Thyroid gland (tissue), 4 donors: ENCODE measurements around the gene ZNHIT6. TPM values are rescaled to one million over a fixed set of nuclear protein-coding genes. Genes with fewer than 3 reads are reported as not detected.

Source experiments
- DNase-seq, 2 donors: peaks; one replicate each; pipeline ENCODE4 v3.0.0-alpha.2; 2019
- H3K27ac ChIP-seq, 3 donors: fragments of 200-600 bp; sonication (generic); 1 replicate in 2 of 3; 2 replicates in 1 of 3; pipeline ENCODE4 v1.5.1; 2016 to 2019; ENCODE audit warnings: mild to moderate bottlenecking in 1 of 3, moderate library complexity in 1 of 3
- H3K27me3 ChIP-seq: fragments of 200-600 bp; sonication (generic); one replicate; pipeline ENCODE4 v1.5.1; 2019
- H3K36me3 ChIP-seq, 2 donors: fragments of 200-600 bp; sonication (generic); one replicate each; pipeline ENCODE4 v1.5.1; 2016 to 2019
- H3K4me1 ChIP-seq, 2 donors: fragments of 200-600 bp; sonication (generic); one replicate each; pipeline ENCODE4 v1.5.1; 2017 to 2019
- H3K4me3 ChIP-seq, 3 donors: fragments of 200-600 bp; sonication (generic); replicated peaks in 1 of 3; 1 replicate in 2 of 3; 2 replicates in 1 of 3; pipeline ENCODE4 v1.5.1; 2016; ENCODE audit warnings: mild to moderate bottlenecking in 1 of 3
- H3K9me3 ChIP-seq: fragments of 200-600 bp; sonication (generic); one replicate; pipeline ENCODE4 v1.5.1; 2017
- POLR2A ChIP-seq, 2 donors: fragments of 450-650 bp; IDR thresholded peaks; one replicate each; pipeline ENCODE4 v1.6.1; 2017; ENCODE audit warnings: antibody characterized with exemption in 2 of 2, mild to moderate bottlenecking in 2 of 2, moderate library complexity in 1 of 2
- WGBS, 2 donors: methylation state at CpG; one replicate each; pipeline ENCODE4 v1.1.5; 2017; 5-methylcytosine and 5-hydroxymethylcytosine counted together
- intact Hi-C: fragments of 100-400 bp; cut with DNase I; formaldehyde crosslinking; loops from one replicate; pipeline ENCODE4 v1.15.1; 2023
- total RNA-seq, 4 donors: library from RNA; depleted of rRNA; stranded (reverse); fragments of >200 nt; gene quantifications; one replicate each; pipeline ENCODE4 v1.2.3, GENCODE V29; 2016
- TF ChIP-seq, protein P1 (sequence below), 6 experiments: fragments of 200-600 bp in 3 of 6; fragments of 450-650 bp in 3 of 6; sonication (generic) in 3 of 6; IDR thresholded peaks; one replicate each; pipeline ENCODE4 v1.5.1; 2016 to 2019; ENCODE audit warnings: antibody characterized with exemption in 6 of 6, mild to moderate bottlenecking in 2 of 6, inconsistent platforms in 1 of 6, moderate library complexity in 1 of 6

The ZNHIT6 gene
- total RNA-seq, 4 donors from 2014 or later, result 13.6 to 19.3 (median 14.2) TPM

GRCh38 chr1:85705940-85706339 lies 2.3 kb downstream of the ZNHIT6 start:
- Histone ChIP-seq H3K36me3 (peaks cover 0 to 4% of the 10 kb centered on the region in 2 donors), H3K4me1 (peaks cover 12% of the 10 kb centered on the region in 2 donors), H3K27ac (no peak overlapping the region), H3K4me3 (no peak overlapping the region), H3K9me3 (no peaks in the 10 kb centered on the region), H3K27me3 (no peaks in the 10 kb centered on the region)
- intact Hi-C loops, result no loop called here
- 96 to 97% methylated on average over 3 of the region's 3 CpGs for WGBS, 2 donors
- no peak for DNase-seq
- TF ChIP-seq, protein P1, sequence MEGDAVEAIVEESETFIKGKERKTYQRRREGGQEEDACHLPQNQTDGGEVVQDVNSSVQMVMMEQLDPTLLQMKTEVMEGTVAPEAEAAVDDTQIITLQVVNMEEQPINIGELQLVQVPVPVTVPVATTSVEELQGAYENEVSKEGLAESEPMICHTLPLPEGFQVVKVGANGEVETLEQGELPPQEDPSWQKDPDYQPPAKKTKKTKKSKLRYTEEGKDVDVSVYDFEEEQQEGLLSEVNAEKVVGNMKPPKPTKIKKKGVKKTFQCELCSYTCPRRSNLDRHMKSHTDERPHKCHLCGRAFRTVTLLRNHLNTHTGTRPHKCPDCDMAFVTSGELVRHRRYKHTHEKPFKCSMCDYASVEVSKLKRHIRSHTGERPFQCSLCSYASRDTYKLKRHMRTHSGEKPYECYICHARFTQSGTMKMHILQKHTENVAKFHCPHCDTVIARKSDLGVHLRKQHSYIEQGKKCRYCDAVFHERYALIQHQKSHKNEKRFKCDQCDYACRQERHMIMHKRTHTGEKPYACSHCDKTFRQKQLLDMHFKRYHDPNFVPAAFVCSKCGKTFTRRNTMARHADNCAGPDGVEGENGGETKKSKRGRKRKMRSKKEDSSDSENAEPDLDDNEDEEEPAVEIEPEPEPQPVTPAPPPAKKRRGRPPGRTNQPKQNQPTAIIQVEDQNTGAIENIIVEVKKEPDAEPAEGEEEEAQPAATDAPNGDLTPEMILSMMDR (IDR thresholded peaks at IDR 0.05), result no peak
- TF ChIP-seq POLR2A (IDR thresholded peaks at IDR 0.05), result no peak

DNA sequence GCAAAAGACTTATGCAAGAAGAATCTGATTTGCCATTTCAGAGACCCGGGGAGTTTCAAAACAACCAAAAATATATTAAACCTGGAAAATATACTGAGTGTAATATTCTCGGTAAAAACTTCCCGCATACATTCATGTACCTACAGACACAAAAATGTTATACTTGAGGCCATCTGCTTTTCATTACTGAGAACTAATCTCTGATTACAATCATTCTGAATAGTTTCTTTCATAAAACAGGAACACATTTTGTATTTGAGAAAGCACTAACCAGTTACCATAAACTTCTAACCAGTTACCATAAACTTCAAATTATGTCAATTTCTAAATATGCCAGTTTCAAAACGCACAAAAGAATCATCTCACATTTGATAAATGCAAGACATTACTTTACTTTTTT lies 7.8 kb downstream of the ZNHIT6 start:
- H3K27me3 ChIP-seq, result no peaks in the 10 kb centered on the region
- intact Hi-C loops, result no loop called here
- H3K9me3 ChIP-seq, result no peaks in the 10 kb centered on the region
- no peak for DNase-seq
- WGBS, 2 donors, result 93 to 95% methylated on average over 4 of the region's 4 CpGs
- no peaks in the 10 kb centered on the region for H3K4me1 ChIP-seq
- no peak overlapping the region for H3K4me3 ChIP-seq
- no peak for TF ChIP-seq POLR2A (IDR thresholded peaks at IDR 0.05)
- TF ChIP-seq, protein P1 (IDR thresholded peaks at IDR 0.05), result no peak
- no peak overlapping the region for H3K27ac ChIP-seq
- peaks cover 0 to 4% of the 10 kb centered on the region in 2 donors for H3K36me3 ChIP-seq

GRCh38 chr1:85697895-85698294 lies 10.3 kb downstream of the ZNHIT6 start:
- no peak overlapping the region for H3K27ac ChIP-seq
- intact Hi-C loops, result loop anchor here (10.0 kb wide), 1 partner anchor 113 kb away; the partner anchor contains the start of gene CCN1
- no peaks in the 10 kb centered on the region for H3K27me3 ChIP-seq
- H3K36me3 ChIP-seq, result peaks cover 0 to 4% of the 10 kb centered on the region in 2 donors
- no peak overlapping the region for H3K4me3 ChIP-seq
- no peak for DNase-seq
- no peaks in the 10 kb centered on the region for H3K9me3 ChIP-seq
- H3K4me1 ChIP-seq, result no peaks in the 10 kb centered on the region
- TF ChIP-seq, protein P1 (IDR thresholded peaks at IDR 0.05), result no peak
- TF ChIP-seq POLR2A (IDR thresholded peaks at IDR 0.05), result no peak

GRCh38 chr1:85692730-85693314 lies 15.4 kb downstream of the ZNHIT6 start:
- WGBS, 2 donors, result 66 to 71% methylated on average over 1 of the region's 1 CpG
- intact Hi-C loops, result loop anchor here (10.0 kb wide), 1 partner anchor 108 kb away; the partner anchor contains the start of gene CCN1
- H3K27ac ChIP-seq, result no peak overlapping the region

More at GRCh38 chr1:85692730-85693314, 15.4 kb downstream of the ZNHIT6 start:
- Histone ChIP-seq H3K9me3 (no peaks in the 10 kb centered on the region), H3K4me1 (no peaks in the 10 kb centered on the region), H3K27me3 (no peaks in the 10 kb centered on the region), H3K36me3 (no peaks in the 10 kb centered on the region), H3K4me3 (no peak overlapping the region)
- DNase-seq, result no peak
- no peak for TF ChIP-seq POLR2A (IDR thresholded peaks at IDR 0.05)
- TF ChIP-seq, protein P1 (IDR thresholded peaks at IDR 0.05), result peak in 3 of 6 experiments; percentile 55 to 73 (median 65)
